Esophagus squamous epithelium (tissue), 4 donors: ENCODE results near the gene JARID2.

Experiments
- CTCF ChIP-seq, 6 experiments: fragments of 450-650 bp in 4 of 6; fragments of 200-600 bp in 2 of 6; sonication (generic) in 2 of 6; IDR thresholded peaks; one replicate each; pipeline ENCODE4 v1.5.1; 2016 to 2019; ENCODE audit warnings: antibody characterized with exemption in 6 of 6, mild to moderate bottlenecking in 4 of 6, moderate library complexity in 4 of 6
- POLR2A ChIP-seq, 4 donors: fragments of 450-650 bp; IDR thresholded peaks; one replicate each; pipeline ENCODE4 v1.6.1; 2017; ENCODE audit warnings: antibody characterized with exemption in 4 of 4, mild to moderate bottlenecking in 4 of 4, moderate library complexity in 3 of 4

- TF ChIP-seq POLR2A (IDR thresholded peaks at IDR 0.05) = no peak
- TF ChIP-seq CTCF (IDR thresholded peaks at IDR 0.05) = no peak
Measured at GRCh38 chr6:15206887-15207286, 39.0 kb upstream of the JARID2 start.
